NCI-H774 (cell line): ENCODE measurements around the gene CNOT6L.
"Not testable (repeated sequence)": the region's sequence is repeated elsewhere in the genome, so short reads cannot be mapped to it uniquely, and the experiment has no call there.

Experiments
- DNase-seq: peaks from one replicate; lab custom pipeline; 2025; lab: John Stamatoyannopoulos, UW

Gene CNOT6L

DNA sequence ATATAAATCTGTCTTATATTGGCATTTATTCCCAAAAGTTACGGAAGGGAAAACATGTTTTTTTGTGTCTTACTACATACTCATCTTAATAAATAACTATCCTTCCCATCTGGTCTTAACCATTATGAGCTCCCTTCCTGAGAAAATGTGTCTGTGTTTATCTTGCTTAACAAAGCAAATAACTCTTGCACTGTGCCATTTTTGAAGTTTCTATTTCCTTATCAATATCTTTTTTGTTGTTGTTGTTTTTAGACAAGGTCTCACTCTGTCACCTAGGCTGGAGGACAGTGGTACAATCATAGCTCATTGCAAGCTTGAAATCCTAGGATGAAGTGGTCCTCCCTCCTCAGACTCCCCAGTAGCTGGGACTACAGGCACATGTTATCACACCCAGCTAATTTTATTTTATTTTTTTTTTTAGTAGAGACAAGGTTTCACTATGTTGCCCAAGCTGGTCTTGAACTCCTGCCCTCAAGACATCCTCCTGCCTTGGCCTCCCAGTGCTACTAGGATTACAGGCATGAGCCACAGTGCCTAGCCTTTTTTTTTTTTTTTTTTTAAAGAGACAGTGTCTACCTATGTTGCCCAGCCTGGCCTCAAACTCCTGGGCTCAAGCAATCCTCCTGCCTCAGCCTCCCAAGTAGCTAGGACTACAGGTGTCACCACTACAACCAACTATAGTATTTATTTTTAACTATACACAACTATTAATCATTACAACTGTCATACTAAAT lies 36.9 kb downstream of the CNOT6L start:
- no peak for DNase-seq

- DNase-seq: not testable (repeated sequence)
Measured at GRCh38 chr4:77780762-77781161, 38.4 kb downstream of the CNOT6L start.

DNA sequence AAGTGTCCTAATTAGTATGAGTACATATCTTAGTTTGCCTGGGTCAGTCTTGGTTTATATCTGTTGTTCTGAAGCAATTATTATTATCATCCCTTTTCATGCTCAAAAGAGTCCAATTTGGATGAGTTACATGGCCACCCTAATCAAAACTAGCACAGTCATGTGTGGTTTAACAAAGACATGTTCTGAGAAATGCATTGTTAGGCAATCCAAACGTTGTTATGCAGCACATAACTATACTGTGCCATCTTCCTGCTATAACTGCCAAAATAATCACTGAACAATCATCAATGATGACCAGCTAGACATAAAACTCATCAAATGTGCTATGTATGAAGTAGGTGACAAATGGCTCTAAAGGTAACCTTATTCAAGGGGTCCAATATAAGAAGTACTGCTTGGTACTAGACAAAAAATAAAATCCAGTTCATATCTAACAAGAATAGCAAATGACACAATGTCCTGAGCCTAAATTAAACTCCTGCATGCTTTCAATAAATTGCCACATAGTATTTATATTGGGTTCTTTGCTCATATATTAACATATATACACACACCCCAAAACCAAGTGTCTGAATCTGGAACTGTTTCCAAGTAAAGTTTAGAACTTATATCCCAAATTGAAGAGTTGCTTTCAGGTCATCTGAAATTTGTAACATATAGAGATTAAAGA lies 41.9 kb downstream of the CNOT6L start:
- DNase-seq: no peak

DNA sequence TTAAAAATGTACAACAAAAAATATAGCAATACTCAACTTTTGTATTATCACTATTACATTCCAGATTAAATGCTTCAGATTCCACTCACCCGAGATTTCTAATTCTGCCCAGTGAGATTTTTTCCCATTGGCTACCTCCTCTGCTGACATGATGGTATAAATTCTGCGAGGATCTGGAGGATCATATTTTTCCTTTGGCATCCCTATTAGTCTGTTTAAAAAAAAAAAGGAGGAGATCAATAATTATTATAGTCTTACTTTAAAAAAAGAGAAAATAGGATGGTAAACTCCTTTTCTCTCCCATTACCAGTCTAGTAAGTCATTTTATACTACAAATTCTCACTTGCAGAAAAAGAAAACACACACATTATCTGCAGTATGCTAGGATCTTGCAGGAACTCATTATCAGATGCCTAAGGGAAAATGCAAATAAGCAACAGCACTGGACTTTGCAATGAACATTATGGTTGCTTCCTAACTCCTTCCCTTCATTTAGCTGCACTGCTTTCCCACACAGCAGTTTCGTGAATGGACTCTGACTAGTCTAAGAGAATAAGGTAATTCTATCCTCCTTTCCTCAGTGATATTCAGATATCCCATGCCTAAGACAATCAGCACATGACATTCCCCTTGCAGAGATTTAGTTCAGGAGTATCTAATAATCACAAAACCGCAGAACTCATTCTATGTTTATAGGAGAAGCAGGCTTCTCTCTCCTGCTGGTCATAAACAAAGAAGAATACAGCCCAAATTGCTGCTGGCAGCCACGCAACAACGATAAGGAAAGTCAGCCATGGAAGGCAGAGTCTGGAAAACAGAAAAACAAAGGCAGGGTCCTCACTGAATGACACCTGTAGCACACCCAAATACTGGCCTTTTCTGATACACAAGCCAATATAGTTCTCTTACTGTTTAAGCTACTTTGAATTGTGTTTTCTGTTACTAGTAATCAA lies 42.7 kb downstream of the CNOT6L start:
- DNase-seq: no peak

GRCh38 chr4:77773101-77773500 lies 46.1 kb downstream of the CNOT6L start:
- no peak for DNase-seq

GRCh38 chr4:77771566-77771965 lies 47.6 kb downstream of the CNOT6L start:
- no peak for DNase-seq

DNA sequence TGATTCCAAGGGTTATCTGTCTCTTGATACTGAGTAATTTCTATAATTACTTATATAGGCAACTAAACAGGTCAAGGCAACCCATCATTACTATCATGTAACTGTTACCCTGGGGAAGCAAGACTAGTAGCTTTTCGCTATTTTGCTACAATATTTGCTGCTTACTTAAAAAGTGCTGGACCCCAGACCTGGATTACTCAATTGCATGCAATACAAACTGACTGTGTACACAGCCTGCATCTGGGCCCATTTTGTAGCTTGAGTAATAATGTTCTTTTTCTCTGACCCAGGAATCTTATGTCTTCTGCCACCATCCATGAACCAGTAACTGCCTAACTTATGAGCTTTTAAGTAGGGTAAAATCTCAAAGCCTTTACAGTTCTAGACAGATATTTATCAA lies 53.4 kb downstream of the CNOT6L start:
- DNase-seq: no peak

- DNase-seq: no peak
Measured at GRCh38 chr4:77762531-77762930, 56.6 kb downstream of the CNOT6L start.

- DNase-seq: no peak
Measured at GRCh38 chr4:77761595-77761994, 57.6 kb downstream of the CNOT6L start.

- no peak for DNase-seq
Measured at GRCh38 chr4:77758804-77759203, 60.4 kb downstream of the CNOT6L start.

DNA sequence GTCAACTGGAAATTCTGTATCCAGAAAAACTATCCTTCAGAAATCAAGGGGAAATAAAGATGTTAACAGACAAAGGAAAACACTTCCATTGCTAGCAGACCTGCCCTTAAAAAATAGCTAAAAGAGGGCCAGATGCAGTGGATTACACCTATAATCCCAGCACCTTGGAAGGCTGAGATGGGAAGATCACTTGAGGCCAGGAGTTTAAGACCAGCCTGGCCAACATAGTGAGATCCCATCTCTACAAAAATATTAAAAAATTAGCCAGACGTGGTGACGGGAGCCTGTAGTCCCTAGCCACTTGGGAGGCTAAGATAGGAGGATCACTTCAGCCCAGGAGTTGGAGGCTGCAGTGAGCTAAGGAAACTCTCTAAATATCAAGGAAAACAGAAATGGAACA lies 67.4 kb downstream of the CNOT6L start:
- DNase-seq: no peak

DNA sequence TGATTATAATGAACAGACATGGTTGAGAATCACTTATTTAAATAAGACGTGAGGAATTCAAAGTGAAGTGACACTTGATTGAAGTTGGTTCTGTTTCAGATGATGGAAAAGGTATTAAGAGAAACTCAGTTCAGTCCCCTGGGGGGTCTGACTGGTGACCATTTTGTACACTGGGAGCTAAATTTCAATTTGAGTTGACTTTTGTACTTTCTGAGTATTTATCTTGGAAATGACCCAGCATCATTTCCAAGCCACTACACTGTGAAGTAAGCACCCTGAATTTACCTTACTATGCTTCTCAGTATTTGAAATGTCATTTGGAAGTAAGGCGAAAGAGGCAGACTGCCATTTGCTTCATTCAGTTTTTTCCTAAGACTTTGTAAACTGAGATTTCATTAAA lies 73.4 kb downstream of the CNOT6L start:
- DNase-seq: no peak

DNA sequence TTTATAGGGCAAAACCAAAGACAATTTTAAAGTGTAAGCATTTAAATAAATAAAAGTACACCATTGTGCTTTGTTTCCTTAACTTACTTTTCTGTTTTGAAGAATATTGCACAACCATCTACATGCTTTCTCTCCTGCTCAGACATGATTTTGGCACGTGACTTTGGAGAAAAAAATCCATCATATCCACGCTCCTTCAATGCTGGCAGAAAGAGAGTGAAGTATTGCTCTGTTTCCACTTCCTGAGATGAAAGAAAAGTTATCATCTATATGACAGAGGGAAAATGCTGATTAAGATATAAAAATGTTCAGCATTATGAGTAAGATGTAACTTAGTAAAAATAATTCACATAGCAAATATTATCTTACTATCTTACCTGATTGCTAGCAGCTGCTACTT lies 77.1 kb downstream of the CNOT6L start:
- no peak for DNase-seq

- no peak for DNase-seq
Measured at GRCh38 chr4:77740480-77740879, 78.7 kb downstream of the CNOT6L start.

- no peak for DNase-seq
Measured at GRCh38 chr4:77734928-77735327, 84.2 kb downstream of the CNOT6L start.

DNA sequence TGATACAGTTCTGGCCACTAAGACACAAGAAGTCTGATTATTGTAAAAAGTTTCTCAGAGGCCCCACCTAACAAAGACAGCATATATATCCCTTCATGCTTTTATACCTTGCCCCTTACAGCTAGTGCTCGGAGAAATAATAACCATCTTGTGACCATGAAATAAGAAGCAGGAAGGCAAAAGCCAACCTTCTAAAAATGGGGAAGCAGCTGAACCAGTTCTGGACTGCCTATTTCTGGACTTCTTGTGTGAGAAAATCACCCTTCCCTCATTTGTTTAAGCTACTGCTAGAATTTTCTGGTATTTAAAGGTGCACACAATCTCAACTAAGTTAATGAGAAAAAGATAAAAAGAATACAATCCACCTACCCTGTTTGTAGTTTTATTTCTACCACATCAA lies 87.5 kb downstream of the CNOT6L start:
- no peak for DNase-seq

DNA sequence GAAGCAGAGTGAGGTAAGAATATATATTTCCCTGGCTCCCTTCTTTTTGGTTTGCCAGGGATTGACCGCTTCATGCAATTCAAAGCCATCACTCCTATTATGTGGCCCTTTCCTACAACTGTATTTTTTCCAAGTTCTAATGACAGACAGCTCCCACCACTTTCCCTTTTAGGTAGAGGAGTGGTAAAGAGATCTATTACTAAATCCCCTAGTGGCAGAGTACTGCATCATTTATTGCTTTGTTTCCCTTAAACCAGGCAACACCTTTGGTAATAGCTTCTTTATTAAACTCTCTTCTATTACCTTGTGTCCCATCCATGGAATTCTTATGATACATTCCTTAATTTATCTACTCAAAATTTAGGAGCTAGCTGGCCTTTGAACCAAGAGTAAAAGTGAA lies 90.7 kb downstream of the CNOT6L start:
- no peak for DNase-seq

GRCh38 chr4:77721073-77721472 lies 98.1 kb downstream of the CNOT6L start:
- no peak for DNase-seq

DNA sequence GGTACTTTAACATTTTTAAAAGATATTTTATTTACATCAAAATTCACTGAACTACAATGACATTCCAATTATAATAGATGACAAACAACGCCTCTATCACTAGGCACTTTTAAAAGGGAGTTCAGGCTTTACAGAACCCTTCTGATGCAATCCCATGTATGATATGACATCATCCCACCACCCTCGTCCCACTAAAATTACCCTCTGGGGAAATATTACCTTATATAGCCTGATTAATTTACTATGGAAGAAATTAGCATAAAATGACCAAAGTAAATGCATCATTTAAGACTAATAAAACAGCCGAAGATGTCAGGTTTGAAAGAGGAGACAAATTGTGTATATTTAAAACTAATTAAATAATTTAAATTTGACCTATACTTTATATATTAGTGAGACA lies 100.7 kb downstream of the CNOT6L start:
- DNase-seq: not testable (repeated sequence)

DNA sequence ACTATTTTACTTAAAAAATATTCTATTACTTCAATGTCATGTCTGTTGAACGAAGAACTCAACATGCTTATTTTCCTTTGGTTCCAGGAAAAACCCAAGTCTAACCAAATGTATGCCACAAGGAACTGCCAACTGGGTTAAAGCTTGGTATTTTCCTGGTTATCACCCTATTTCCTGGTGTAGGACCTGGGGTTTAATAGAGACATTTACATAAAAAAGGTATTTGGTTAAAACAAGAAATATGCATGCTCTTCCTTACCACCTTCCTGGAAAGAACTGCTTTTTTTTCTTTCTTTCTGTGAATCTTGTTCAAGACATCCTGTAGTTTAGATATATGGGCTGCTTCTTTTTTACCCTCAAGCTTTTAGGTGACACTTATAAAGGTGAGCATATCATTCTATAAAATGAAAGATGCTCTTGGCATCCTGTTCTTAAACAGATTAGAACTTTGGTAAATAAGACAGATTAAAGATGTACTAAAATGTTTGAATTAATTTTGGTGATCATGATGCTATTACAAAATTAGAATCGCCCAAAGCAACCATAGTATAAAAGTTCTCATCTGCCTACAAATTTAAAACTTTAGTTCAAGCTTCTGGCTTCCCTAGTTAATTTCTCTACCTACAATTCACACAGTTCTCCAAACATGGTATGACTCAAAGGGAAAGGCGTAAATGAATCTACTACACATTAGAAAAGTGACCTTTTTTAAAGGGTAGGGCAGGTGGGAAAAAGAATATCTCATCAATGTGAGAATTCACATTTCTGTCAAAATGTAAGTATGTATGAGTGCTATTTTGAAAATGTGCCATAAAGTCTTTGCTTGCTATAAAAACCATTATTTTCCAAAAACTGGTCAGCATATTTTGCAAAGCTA lies 103.5 kb downstream of the CNOT6L start:
- DNase-seq: no peak

- DNase-seq: no peak
Measured at GRCh38 chr4:77714514-77714913, 104.7 kb downstream of the CNOT6L start.

DNA sequence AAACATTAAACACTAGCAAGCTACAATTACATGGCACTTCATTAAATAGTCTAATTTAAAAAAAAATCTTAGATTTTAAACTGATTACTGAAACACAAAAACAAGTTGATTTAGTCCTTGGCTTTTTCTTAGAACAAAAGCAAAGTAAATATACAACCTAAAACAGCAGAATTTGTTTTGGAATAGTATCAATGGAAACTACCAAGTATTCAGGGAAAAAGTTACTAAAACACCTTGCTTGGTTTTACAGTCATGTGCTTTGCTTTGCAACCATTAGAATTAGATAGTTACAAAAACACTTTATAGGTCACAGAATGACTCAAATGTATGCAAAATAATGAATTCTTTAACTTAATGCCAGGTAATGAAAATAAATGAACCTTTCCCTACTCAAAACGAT lies 105.3 kb downstream of the CNOT6L start:
- DNase-seq: no peak
